GM12878 (cell line): Measurements from ENCODE around the gene SPOP. TPM values are rescaled to one million over a fixed set of nuclear protein-coding genes. Genes with fewer than 3 reads are reported as not detected.
A peak's percentile ranks its signal among the peaks of the same experiment; 100 is the strongest.

Source experiments
- BACH1 ChIP-seq: fragments of 450-650 bp; IDR thresholded peaks from 2 replicates; pipeline ENCODE4 v1.6.1; 2017; ENCODE audit warnings: mild to moderate bottlenecking, borderline replicate concordance
- CREM ChIP-seq: IDR thresholded peaks from 2 replicates; pipeline ENCODE4 v1.6.1; 2014; ENCODE audit warnings: antibody characterized with exemption, low read depth
- EZH2 ChIP-seq: IDR thresholded peaks from 2 replicates; pipeline ENCODE4 v1.6.1; 2012; ENCODE audit warnings: low read depth, mild to moderate bottlenecking, control low read depth, inconsistent platforms, low read length, borderline replicate concordance; ENCODE audit not compliant: control insufficient read depth
- HCFC1 ChIP-seq: fragments of 150-350 bp; IDR thresholded peaks from 2 replicates; pipeline ENCODE4 v1.6.1; 2014; ENCODE audit warnings: low read length
- IRF3 ChIP-seq: fragments of 450-650 bp; IDR thresholded peaks from 2 replicates; pipeline ENCODE4 v1.6.1; 2014; ENCODE audit warnings: mild to moderate bottlenecking
- JUNB ChIP-seq: IDR thresholded peaks from 2 replicates; pipeline ENCODE4 v1.6.1; 2016; ENCODE audit warnings: antibody characterized with exemption, mild to moderate bottlenecking
- NFYB ChIP-seq: IDR thresholded peaks from 2 replicates; pipeline ENCODE4 v1.6.1; 2011; ENCODE audit warnings: low read depth, mild to moderate bottlenecking, low read length, improper control_type of control experiment, moderate library complexity; ENCODE audit not compliant: insufficient read depth
- NKRF ChIP-seq: fragments of 450-650 bp; conservative IDR thresholded peaks from 2 replicates; pipeline ENCODE4 v1.6.1; 2017; ENCODE audit warnings: mild to moderate bottlenecking, moderate library complexity
- NR2C2 ChIP-seq: IDR thresholded peaks from 2 replicates; pipeline ENCODE4 v1.6.1; 2011; ENCODE audit warnings: borderline replicate concordance, low read depth; ENCODE audit not compliant: control insufficient read depth, insufficient read length
- NRF1 ChIP-seq: conservative IDR thresholded peaks from 2 replicates; pipeline ENCODE4 v1.6.1; 2011; ENCODE audit warnings: mild to moderate bottlenecking, low read depth, low read length, improper control_type of control experiment
- POLR2AphosphoS2 ChIP-seq: IDR thresholded peaks from 2 replicates; pipeline ENCODE4 v1.6.1; 2011; ENCODE audit warnings: low read depth, mild to moderate bottlenecking, low read length, improper control_type of control experiment, moderate library complexity
- RCOR1 ChIP-seq: conservative IDR thresholded peaks from 2 replicates; pipeline ENCODE4 v1.6.1; 2012; ENCODE audit warnings: low read depth, low read length, improper control_type of control experiment
- SMC3 ChIP-seq: IDR thresholded peaks from 2 replicates; pipeline ENCODE4 v1.6.1; 2011; ENCODE audit warnings: low read length, improper control_type of control experiment, borderline replicate concordance
- SUZ12 ChIP-seq: fragments of 200-600 bp; sonication (generic); IDR thresholded peaks from one replicate; pipeline ENCODE4 v1.6.1; 2018; ENCODE audit warnings: antibody characterized with exemption, mild to moderate bottlenecking; ENCODE audit not compliant: unreplicated experiment
- TCF7 ChIP-seq: IDR thresholded peaks from 2 replicates; pipeline ENCODE4 v1.6.1; 2014; ENCODE audit warnings: antibody characterized with exemption, borderline replicate concordance
- ZNF274 ChIP-seq: IDR thresholded peaks from one replicate; pipeline ENCODE4 v1.8.0; 2011; ENCODE audit not compliant: insufficient read length, insufficient read depth
- polyA plus RNA-seq, 11 experiments: library from polyadenylated mRNA; depleted of rRNA in 4 of 11; unstranded in 6 of 11; stranded (reverse) in 5 of 11; fragments of >200 nt; fragmentation: Nextera tagmentation in 4 of 11; fragmentation: Illumina TruSeq in 1 of 11; extraction: Ambion mirVana in 4 of 11; extraction: Trizol in 1 of 11; gene quantifications; 1 replicate in 1 of 11; 2 replicates in 10 of 11; pipeline versions ENCODE4 v1.2.1 to v1.2.3, GENCODE V29; 2011 to 2016; ENCODE audit warnings: inconsistent platforms in 2 of 11, missing spikeins in 2 of 11, low read depth in 1 of 11
- total RNA-seq, 4 experiments: library from RNA; depleted of rRNA in 3 of 4; stranded (reverse); fragments of >200 nt in 3 of 4; fragmentation: Illumina TruSeq in 1 of 4; extraction: Trizol in 1 of 4; gene quantifications; 2 replicates each; pipeline versions ENCODE4 v1.2.1 to v1.2.3, GENCODE V29; 2013 to 2021
- TF ChIP-seq, protein P1 (sequence below): IDR thresholded peaks from 2 replicates; pipeline ENCODE4 v1.6.1; 2012; ENCODE audit warnings: improper control_type of control experiment, low read depth, low read length; ENCODE audit not compliant: insufficient replicate concordance
- TF ChIP-seq, protein P2 (sequence below): fragments of 450-650 bp; IDR thresholded peaks from 2 replicates; pipeline ENCODE4 v1.6.1; 2017; ENCODE audit warnings: antibody characterized with exemption, mild to moderate bottlenecking, moderate library complexity

SPOP gene
- total and polyA plus RNA-seq, 10 of the 15 experiments (the other 5 are each of a cell fraction or from before 2014, with no cell fraction given) = 35.1 to 80.4 (median 44.7) TPM

DNA sequence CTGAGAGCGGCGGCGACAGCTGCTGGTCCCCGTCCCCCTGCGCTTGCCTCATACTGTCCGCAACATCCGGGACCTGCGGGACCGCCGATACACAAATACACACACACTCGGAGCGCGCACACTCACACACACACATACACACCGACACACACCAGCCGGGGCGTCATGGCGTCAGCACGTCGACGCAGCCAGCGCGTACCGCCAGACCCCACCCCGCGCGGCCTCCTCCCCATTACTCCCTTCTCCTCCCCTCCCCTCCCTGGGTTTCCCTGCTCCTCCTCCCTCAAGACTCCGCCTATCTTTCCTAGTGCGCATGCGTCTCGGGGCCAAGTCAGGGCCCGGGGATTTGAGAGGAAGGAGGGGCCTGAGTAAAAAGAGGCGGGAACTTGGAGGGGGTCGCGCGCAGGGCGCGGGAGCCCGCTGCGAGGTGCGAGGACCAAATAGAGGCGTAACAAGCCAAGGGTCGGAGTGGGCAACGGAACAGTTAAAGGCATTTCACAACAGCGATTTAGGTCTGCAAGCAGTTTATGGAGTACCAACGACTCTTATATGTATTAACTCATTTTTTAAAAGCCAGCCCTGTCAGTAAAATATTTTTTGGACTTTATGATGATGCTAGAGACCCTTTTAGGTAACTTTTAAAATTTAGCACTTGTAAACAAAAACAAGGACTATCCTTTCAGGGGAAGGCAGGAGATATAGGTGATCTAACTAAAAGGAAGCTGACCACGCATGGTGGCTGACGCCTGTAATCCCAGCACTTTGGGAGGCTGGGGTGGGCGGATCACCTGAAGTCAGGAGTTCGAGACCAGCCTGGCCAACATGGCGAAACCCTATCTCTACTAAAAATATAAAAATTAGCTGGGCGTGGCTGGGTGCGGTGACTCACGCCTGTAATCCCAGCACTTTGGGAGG, at the start of gene SPOP (continued):
- no peak for TF ChIP-seq NFYB
- TF ChIP-seq NKRF = no peak
- TF ChIP-seq, protein P1, sequence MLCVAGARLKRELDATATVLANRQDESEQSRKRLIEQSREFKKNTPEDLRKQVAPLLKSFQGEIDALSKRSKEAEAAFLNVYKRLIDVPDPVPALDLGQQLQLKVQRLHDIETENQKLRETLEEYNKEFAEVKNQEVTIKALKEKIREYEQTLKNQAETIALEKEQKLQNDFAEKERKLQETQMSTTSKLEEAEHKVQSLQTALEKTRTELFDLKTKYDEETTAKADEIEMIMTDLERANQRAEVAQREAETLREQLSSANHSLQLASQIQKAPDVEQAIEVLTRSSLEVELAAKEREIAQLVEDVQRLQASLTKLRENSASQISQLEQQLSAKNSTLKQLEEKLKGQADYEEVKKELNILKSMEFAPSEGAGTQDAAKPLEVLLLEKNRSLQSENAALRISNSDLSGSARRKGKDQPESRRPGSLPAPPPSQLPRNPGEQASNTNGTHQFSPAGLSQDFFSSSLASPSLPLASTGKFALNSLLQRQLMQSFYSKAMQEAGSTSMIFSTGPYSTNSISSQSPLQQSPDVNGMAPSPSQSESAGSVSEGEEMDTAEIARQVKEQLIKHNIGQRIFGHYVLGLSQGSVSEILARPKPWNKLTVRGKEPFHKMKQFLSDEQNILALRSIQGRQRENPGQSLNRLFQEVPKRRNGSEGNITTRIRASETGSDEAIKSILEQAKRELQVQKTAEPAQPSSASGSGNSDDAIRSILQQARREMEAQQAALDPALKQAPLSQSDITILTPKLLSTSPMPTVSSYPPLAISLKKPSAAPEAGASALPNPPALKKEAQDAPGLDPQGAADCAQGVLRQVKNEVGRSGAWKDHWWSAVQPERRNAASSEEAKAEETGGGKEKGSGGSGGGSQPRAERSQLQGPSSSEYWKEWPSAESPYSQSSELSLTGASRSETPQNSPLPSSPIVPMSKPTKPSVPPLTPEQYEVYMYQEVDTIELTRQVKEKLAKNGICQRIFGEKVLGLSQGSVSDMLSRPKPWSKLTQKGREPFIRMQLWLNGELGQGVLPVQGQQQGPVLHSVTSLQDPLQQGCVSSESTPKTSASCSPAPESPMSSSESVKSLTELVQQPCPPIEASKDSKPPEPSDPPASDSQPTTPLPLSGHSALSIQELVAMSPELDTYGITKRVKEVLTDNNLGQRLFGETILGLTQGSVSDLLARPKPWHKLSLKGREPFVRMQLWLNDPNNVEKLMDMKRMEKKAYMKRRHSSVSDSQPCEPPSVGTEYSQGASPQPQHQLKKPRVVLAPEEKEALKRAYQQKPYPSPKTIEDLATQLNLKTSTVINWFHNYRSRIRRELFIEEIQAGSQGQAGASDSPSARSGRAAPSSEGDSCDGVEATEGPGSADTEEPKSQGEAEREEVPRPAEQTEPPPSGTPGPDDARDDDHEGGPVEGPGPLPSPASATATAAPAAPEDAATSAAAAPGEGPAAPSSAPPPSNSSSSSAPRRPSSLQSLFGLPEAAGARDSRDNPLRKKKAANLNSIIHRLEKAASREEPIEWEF = no peak
- no peak for TF ChIP-seq POLR2AphosphoS2
- TF ChIP-seq BACH1 = peak; percentile 91; the same call in 1 of the 2 replicates
- peak; percentile 95 for TF ChIP-seq CREM
- no peak for TF ChIP-seq EZH2
- no peak for TF ChIP-seq IRF3
- TF ChIP-seq NR2C2 = no peak
- no peak for TF ChIP-seq JUNB
- TF ChIP-seq HCFC1 = peak; percentile 16; the same call in 1 of the 2 replicates
- no peak for TF ChIP-seq SUZ12
- TF ChIP-seq SMC3 = no peak
- TF ChIP-seq, protein P2, sequence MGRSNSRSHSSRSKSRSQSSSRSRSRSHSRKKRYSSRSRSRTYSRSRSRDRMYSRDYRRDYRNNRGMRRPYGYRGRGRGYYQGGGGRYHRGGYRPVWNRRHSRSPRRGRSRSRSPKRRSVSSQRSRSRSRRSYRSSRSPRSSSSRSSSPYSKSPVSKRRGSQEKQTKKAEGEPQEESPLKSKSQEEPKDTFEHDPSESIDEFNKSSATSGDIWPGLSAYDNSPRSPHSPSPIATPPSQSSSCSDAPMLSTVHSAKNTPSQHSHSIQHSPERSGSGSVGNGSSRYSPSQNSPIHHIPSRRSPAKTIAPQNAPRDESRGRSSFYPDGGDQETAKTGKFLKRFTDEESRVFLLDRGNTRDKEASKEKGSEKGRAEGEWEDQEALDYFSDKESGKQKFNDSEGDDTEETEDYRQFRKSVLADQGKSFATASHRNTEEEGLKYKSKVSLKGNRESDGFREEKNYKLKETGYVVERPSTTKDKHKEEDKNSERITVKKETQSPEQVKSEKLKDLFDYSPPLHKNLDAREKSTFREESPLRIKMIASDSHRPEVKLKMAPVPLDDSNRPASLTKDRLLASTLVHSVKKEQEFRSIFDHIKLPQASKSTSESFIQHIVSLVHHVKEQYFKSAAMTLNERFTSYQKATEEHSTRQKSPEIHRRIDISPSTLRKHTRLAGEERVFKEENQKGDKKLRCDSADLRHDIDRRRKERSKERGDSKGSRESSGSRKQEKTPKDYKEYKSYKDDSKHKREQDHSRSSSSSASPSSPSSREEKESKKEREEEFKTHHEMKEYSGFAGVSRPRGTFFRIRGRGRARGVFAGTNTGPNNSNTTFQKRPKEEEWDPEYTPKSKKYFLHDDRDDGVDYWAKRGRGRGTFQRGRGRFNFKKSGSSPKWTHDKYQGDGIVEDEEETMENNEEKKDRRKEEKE = no peak
- no peak for TF ChIP-seq TCF7
- no peak for TF ChIP-seq RCOR1
- no peak for TF ChIP-seq ZNF274
- peak; percentile 49 for TF ChIP-seq NRF1
